Measurements from ENCODE around the gene FAM78B. TPM values are rescaled to one million over a fixed set of nuclear protein-coding genes. Genes with fewer than 3 reads are reported as not detected.

Gene FAM78B
- total and polyA plus RNA-seq, 11 donors = 1.2 to 9.4 (median 2.7) TPM

DNA sequence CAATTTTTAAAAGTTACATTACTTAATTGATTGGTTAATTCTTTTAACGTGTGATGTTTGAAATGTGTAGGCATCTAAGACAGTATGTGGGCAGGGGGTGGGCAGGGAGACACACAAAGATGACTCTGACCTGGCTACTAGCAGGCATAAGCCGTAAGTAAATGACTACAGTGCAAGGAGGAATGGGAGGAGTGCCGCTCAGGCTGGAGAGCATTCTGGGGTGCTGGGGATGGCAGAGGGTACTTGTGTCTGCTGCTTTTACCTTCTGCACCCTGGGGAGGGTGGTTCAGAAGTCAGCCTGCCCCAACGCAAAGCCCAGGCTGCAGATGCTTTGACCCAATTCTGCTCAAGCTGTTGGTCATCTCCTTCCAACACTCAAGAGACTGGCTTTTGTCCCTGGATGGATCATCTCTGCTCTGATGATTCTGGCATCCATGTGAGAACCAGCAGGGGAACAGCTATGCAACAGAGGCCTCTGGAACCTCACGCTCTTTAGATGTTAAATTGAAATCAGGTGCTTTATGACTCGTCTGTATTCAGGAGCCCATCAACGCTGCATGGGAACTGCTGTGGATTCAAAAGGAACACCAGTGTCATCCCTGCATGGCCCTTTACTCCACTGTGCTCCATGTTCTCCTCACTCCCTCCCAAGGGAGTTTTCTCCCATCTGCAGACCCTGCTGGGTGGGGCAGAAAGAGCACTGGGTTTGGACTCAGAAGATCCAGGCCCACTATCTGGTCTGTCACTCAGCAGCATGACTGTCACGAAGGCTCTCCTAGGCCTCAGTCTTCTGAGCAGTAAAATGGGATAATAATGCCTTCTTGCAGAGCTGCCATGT is 78.8 kb downstream of the FAM78B start:
- no peaks in the 10 kb centered on the region for H3K36me3 ChIP-seq
- H3K9me3 ChIP-seq = no peaks in the 10 kb centered on the region
- DNase-seq = no peak
- H3K4me3 ChIP-seq = no peak overlapping the region
- H3K4me1 ChIP-seq = peaks cover 0 to 14% (median 4%) of the 10 kb centered on the region in 12 donors
- H3K27ac ChIP-seq = no peak overlapping the region
- TF ChIP-seq, protein P1, sequence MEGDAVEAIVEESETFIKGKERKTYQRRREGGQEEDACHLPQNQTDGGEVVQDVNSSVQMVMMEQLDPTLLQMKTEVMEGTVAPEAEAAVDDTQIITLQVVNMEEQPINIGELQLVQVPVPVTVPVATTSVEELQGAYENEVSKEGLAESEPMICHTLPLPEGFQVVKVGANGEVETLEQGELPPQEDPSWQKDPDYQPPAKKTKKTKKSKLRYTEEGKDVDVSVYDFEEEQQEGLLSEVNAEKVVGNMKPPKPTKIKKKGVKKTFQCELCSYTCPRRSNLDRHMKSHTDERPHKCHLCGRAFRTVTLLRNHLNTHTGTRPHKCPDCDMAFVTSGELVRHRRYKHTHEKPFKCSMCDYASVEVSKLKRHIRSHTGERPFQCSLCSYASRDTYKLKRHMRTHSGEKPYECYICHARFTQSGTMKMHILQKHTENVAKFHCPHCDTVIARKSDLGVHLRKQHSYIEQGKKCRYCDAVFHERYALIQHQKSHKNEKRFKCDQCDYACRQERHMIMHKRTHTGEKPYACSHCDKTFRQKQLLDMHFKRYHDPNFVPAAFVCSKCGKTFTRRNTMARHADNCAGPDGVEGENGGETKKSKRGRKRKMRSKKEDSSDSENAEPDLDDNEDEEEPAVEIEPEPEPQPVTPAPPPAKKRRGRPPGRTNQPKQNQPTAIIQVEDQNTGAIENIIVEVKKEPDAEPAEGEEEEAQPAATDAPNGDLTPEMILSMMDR (IDR thresholded peaks at IDR 0.05) = no peak
- TF ChIP-seq POLR2A (IDR thresholded peaks at IDR 0.05) = no peak
- intact Hi-C loops (cut with DNase I) = no loop called here
- ATAC-seq = no peak
- no peaks in the 10 kb centered on the region for H3K27me3 ChIP-seq
- WGBS, 4 donors = 73 to 90% (median 87%) methylated on average over 8 of the region's 8 CpGs

DNA sequence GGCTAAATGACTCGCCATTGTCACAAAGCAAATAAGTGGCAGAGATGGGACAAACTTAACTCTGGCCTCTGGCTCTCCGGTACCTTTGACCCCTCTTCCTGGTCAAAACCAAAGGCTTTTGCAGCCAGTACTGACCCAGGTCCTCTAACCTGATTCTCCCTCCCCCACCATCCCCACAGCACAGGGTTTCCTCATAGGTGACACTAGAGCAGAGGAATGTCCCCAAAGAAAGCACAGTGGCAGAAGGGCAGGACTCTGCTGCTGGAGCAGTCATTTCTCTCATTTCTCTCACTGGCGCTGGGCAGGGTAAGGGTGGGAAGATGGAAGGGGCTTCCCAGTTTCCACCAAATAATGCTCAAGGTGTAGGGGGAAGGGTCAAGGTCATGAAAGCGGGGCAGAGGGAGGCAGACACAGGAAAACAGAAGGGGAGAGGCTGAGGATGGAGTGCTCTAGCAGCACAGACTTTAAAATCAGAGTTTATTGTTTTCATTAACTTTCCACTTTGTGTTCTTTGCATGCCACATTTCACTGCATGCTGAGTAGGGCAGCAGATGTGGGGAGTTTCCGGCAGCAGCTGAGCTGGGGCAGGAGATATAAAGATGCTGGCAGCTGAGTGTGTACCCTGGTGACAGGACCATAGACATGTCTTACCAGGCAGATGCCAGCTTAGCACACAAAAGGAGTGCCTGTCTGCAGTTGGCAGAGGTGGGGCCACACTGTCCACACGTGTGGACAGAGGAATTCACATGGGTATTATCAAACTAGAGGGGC is 80.5 kb downstream of the FAM78B start:
- no peak overlapping the region for H3K4me3 ChIP-seq
- intact Hi-C loops (cut with DNase I) = no loop called here
- no peak for DNase-seq
- TF ChIP-seq, protein P1 (IDR thresholded peaks at IDR 0.05) = no peak
- TF ChIP-seq POLR2A (IDR thresholded peaks at IDR 0.05) = no peak
- no peak overlapping the region for H3K27ac ChIP-seq
- 61 to 86% (median 72%) methylated on average over 5 to 6 of the region's 6 CpGs for WGBS, 4 donors
- ATAC-seq = no peak
- no peaks in the 10 kb centered on the region for H3K27me3 ChIP-seq
- H3K36me3 ChIP-seq = no peaks in the 10 kb centered on the region
- H3K9me3 ChIP-seq = no peaks in the 10 kb centered on the region
- H3K4me1 ChIP-seq = peaks cover 0 to 19% (median 5%) of the 10 kb centered on the region in 12 donors

DNA sequence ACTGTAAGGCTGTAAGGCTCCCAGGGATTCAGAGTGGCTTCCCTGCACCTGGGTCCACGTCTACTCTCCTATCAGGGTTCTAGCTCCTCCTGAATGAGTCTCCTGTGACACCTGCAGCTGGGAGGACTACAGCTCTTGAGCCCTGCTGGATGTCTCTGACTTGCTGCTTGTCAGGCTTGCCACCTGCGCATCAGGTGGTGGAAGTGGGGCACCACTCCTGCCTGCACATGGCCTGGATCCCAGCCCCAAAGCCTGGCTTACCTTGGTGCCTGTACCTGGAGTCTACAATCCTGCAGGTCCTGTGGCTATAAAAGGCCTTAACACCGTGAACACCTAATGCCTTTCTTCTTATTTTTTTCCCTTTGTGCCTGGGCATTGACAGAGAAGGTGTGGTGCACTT is 82.2 kb downstream of the FAM78B start:
- Histone ChIP-seq H3K27me3 (no peaks in the 10 kb centered on the region), H3K4me1 (peaks cover 0 to 25% (median 9%) of the 10 kb centered on the region in 12 donors), H3K36me3 (no peaks in the 10 kb centered on the region), H3K4me3 (no peak overlapping the region), H3K9me3 (no peaks in the 10 kb centered on the region), H3K27ac (no peak overlapping the region)
- no peak for DNase-seq
- no peak for ATAC-seq
- TF ChIP-seq, protein P1 (IDR thresholded peaks at IDR 0.05) = no peak
- no peak for TF ChIP-seq POLR2A (IDR thresholded peaks at IDR 0.05)
- WGBS, 4 donors = 88 to 94% (median 90%) methylated on average over 3 of the region's 3 CpGs
- intact Hi-C loops (cut with DNase I) = no loop called here

DNA sequence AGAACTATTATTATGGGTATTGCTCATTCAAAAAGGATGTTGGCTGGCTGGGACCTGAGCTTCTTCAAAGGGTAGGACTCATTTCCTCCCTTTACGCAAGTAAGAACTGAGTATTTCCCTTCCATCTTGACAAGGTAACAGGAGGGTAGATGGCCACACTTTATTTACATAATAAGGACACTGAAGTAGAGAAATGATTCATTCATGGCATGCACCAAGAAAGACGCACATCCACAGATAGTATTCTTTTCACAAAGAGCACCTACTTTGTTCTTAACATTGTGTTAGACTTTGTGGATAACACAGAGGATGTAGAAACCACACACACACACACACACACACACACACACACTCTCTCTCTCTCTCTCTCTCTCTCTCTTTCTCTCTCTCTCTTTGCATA is 82.9 kb downstream of the FAM78B start:
- intact Hi-C loops (cut with DNase I) = no loop called here
- no peak overlapping the region for H3K27ac ChIP-seq
- H3K27me3 ChIP-seq = no peaks in the 10 kb centered on the region
- ATAC-seq (no peak), DNase-seq (no peak)
- no peak overlapping the region for H3K4me3 ChIP-seq
- H3K4me1 ChIP-seq = peaks cover 0 to 21% (median 9%) of the 10 kb centered on the region in 12 donors
- TF ChIP-seq, protein P1 (IDR thresholded peaks at IDR 0.05) = no peak
- TF ChIP-seq POLR2A (IDR thresholded peaks at IDR 0.05) = no peak
- WGBS, 4 donors = 24 to 35% (median 31%) methylated on average over 2 of the region's 2 CpGs
- H3K9me3 ChIP-seq = no peaks in the 10 kb centered on the region
- no peaks in the 10 kb centered on the region for H3K36me3 ChIP-seq

All from heart left ventricle (tissue), 16 donors.